Measurements from ENCODE around the gene MTG2.
A peak's percentile ranks its signal among the peaks of the same experiment; 100 is the strongest.
"Not testable (repeated sequence)": the region's sequence is repeated elsewhere in the genome, so short reads cannot be mapped to it uniquely, and the experiment has no call there.

MTG2 gene

DNA sequence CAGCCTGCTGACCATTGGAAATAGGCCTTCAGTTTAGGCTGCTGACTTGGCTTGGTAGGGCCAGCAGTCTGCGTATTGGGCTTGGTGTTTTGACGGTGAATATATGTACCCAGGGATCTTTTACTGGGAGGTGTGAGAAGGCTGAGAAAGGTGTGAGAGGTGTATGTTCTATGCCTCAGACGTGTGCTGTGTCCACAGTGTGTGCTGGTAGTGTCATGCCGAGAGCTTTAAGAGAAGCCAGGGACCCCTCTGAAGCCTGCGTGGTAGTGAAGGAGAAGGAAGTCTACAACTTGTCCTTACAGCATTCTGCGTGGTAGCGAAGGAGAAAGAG lies 37.2 kb upstream of the MTG2 start:
- TF ChIP-seq, protein P1, sequence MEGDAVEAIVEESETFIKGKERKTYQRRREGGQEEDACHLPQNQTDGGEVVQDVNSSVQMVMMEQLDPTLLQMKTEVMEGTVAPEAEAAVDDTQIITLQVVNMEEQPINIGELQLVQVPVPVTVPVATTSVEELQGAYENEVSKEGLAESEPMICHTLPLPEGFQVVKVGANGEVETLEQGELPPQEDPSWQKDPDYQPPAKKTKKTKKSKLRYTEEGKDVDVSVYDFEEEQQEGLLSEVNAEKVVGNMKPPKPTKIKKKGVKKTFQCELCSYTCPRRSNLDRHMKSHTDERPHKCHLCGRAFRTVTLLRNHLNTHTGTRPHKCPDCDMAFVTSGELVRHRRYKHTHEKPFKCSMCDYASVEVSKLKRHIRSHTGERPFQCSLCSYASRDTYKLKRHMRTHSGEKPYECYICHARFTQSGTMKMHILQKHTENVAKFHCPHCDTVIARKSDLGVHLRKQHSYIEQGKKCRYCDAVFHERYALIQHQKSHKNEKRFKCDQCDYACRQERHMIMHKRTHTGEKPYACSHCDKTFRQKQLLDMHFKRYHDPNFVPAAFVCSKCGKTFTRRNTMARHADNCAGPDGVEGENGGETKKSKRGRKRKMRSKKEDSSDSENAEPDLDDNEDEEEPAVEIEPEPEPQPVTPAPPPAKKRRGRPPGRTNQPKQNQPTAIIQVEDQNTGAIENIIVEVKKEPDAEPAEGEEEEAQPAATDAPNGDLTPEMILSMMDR (IDR thresholded peaks at IDR 0.05; ENCODE audit: low read depth, low read length), result no peak
- no peak overlapping the region for H3K4me3 ChIP-seq (replicated peaks in 1 of 2; ENCODE audit: low read depth in 2 of 2, low read length in 2 of 2)
- no peak for DNase-seq (ENCODE audit: low read depth in 2 of 2)

DNA sequence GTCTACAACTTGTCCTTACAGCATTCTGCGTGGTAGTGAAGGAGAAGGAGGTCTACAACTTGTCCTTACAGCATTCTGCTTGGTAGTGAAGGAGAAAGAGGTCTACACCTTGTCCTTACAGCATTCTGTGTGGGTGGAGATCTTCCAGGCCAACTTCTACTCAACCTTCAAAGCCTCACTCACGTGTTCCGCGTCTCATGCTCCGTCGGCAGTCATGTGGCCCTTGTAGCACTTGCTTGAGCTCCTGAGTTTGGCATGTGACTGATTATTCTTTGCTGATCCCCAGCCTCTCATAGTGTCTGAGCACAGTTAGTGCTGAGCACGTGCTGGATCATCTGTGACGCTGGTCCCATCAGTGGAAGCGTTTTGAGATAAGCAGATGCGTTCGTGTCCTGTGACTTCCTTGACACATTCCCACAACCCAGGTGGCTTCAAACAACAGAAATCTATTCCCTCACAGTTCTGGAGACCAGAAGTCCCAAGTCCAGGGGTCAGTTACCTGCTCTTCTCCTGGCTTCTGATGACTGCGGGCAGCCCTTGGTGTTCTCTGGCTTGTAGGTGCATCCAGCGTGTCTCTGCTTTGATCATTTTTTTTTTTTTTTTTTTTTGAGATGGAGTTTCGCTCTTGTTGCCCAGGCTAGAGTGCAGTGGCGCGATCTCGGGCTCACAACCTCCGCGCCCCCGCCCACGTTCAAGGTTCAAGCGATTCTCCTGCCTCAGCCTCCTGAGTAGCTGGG lies 36.6 kb upstream of the MTG2 start:
- no peak overlapping the region for H3K4me3 ChIP-seq (replicated peaks in 1 of 2; ENCODE audit: low read depth in 2 of 2, low read length in 2 of 2)
- DNase-seq (ENCODE audit: low read depth in 2 of 2), result no peak
- TF ChIP-seq, protein P1 (IDR thresholded peaks at IDR 0.05; ENCODE audit: low read depth, low read length), result no peak

DNA sequence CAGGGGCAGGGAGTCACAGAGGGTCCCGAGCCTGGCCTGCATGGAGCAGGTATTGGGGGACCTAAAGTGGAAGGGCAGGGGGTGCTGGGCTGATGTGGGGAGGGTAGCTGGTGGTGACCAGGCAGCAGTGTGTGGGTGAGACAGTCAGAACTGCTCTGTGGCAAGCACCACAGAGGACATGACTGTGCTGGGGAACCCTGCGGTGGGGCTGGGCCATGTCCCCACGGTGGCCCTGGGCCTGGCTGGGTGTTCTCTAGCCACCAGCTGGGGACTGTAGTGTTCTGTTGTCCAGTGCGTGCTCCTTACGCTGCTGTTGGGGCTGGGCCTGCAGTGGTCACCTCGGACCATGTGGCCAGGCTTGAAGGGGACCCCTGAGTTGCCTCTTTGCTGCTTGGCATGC lies 35.7 kb upstream of the MTG2 start:
- no peak overlapping the region for H3K4me3 ChIP-seq (replicated peaks in 1 of 2; ENCODE audit: low read depth in 2 of 2, low read length in 2 of 2)
- DNase-seq (ENCODE audit: low read depth in 2 of 2), result no peak
- TF ChIP-seq, protein P1 (IDR thresholded peaks at IDR 0.05; ENCODE audit: low read depth, low read length), result no peak

DNA sequence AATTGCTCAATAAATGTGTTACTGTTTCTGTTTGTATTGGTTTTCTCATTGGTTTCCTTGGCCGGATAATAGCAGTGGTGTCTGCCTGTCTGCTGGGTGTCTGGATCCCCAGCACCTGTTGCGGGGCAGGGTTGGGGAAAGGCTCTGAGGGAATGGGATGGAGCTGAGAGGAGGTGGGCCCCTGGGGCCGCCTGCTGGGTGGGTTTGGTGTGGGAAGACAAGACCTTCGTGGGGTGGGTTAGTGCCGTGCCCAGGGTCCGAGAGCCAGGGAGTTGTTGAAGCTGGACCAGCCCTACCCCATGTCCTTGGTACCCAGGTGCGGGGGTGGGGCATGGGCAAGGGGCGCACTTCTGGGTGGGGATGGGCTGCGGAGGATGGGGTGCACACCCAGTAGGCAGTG lies 35.3 kb upstream of the MTG2 start:
- no peak overlapping the region for H3K4me3 ChIP-seq (replicated peaks in 1 of 2; ENCODE audit: low read depth in 2 of 2, low read length in 2 of 2)
- no peak for DNase-seq (ENCODE audit: low read depth in 2 of 2)
- TF ChIP-seq, protein P1 (IDR thresholded peaks at IDR 0.05; ENCODE audit: low read depth, low read length), result no peak

DNA sequence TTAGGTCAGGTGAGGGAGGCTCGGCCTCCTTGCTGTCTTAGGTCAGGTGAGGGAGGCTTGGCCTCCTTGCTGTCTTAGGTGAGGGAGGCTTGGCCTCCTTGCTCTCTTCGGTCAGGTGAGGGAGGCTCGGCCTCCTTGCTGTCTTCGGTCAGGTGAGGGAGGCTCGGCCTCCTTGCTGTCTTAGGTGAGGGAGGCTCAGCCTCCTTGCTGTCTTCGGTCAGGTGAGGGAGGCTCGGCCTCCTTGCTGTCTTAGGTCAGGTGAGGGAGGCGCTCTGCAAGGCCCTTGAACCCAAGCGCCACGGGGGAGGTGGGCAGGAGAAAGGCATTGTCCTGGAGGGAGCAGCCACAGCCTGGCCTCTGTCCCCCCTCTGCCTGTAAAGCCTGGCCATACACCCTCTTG lies 34.4 kb upstream of the MTG2 start:
- DNase-seq (ENCODE audit: low read depth in 2 of 2); H3K4me3 ChIP-seq (replicated peaks in 1 of 2; ENCODE audit: low read depth in 2 of 2, low read length in 2 of 2): not testable (repeated sequence)

DNA sequence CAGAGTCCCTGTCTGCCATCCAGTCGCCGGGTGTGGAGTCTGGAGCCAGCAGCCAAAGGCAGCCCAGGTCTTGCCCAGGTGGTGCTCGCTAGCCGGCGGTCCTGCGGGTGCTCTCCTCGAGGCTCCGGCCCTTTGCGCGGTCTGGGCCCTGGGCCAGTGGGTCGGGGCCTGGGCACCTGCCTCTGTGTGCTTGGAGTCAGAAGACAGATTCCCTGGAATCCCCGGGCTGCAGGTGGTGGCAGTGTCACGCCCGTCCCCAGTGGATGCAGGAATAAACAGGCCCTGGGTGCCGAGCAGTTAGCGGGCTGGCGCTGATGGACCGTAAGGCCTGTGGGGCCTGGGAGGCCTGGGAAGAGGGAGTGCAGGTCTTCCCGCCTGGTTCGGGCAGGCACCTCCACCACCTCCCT lies 33.9 kb upstream of the MTG2 start:
- no peak overlapping the region for H3K4me3 ChIP-seq (replicated peaks in 1 of 2; ENCODE audit: low read depth in 2 of 2, low read length in 2 of 2)
- DNase-seq (ENCODE audit: low read depth in 2 of 2), result no peak
- TF ChIP-seq, protein P1 (IDR thresholded peaks at IDR 0.05; ENCODE audit: low read depth, low read length), result no peak

DNA sequence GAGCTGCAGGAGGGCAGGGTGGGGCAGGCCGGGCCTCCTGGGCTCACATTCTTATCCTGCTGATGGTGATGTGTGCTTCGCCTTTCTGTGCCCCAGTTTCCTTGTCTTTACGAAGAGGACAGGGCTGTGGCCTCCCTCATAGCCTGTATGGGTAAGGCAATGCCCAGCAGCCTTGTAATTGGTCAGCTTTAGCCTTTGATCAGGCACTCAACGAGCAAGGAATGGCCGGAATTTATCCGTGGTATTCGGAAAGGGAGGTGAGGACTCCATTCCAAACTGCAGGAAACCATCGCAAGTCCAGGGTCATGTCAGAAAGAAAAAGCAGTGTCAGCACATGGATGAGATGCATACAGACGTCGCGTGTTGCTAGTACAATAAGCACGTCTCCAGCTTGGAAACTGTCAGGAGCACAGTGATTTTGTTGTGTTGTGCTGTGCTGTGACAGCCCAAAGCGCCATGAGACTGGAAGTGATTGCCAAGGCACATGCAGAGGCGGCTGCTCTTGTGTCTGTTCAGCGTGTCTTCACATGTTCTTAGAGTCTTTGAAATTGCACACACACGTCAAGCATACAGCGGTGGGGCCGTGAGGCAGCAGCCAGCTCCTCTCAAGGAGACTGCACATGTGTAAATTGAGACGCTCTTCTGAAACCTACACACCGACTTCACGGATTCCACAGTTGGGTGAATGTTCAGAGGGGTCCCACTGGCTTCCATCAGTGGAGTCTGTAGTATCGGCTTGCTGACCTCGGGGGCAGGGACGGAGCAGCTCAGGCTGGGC lies 33.1 kb upstream of the MTG2 start:
- TF ChIP-seq, protein P1 (IDR thresholded peaks at IDR 0.05; ENCODE audit: low read depth, low read length), result no peak
- DNase-seq (ENCODE audit: low read depth in 2 of 2), result peak in 1 of 2 donors; percentile 32
- H3K4me3 ChIP-seq (replicated peaks in 1 of 2; ENCODE audit: low read depth in 2 of 2, low read length in 2 of 2), result no peak overlapping the region

All from cardiac fibroblast (primary cell).